Measurements from ENCODE around the gene MAST3.

DNA sequence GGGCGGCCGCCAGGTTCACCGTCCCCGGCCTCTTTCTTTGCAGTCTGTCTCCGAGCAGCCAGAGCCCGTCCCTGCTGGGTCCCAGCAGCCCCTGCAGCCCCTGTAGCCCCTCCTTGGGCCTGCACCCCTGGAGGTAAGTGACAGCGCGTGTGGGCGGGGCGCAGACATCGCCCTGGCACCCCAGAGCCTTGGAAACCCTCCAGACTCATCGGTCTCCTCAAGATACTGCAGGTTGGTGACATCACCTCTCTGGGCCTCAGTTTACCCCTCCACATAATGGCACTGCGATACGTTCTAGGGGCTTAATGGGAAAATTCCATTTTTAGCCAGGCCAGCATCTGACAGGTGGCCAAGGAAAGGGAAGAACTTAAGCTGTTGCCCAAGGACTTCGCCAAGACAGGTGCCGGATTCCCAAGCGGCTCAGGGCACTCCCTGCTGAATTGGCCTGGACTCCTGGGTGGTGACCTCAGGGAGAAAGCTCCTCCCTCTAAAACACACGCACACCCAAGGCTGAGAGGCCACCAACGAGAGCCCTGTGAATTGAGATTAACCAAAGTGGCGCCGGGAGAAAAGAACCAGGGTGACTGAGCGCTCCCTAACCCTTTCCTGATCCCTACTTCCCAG is 13.1 kb downstream of the MAST3 start:
- TF ChIP-seq YY1 (tag by site-specific recombination; IDR thresholded peaks at IDR 0.05) (no peak), ZNF114 (tag by site-specific recombination; IDR thresholded peaks at IDR 0.05) (no peak), CTCF (tag by site-specific recombination; IDR thresholded peaks at IDR 0.05) (no peak), EGR2 (tag by site-specific recombination; IDR thresholded peaks at IDR 0.05; ENCODE audit: low read depth) (no peak), OSR2 (tag by site-specific recombination; IDR thresholded peaks at IDR 0.05) (no peak), ZBTB7A (tag by site-specific recombination; IDR thresholded peaks at IDR 0.05; ENCODE audit: low read depth) (no peak), ZNF629 (tag by site-specific recombination; IDR thresholded peaks at IDR 0.05) (no peak), TRIM28 (IDR thresholded peaks at IDR 0.05; ENCODE audit: borderline replicate concordance, low read length) (no peak), ZNF558 (tag by site-specific recombination; IDR thresholded peaks at IDR 0.05) (no peak)
- TF ChIP-seq, protein P1, sequence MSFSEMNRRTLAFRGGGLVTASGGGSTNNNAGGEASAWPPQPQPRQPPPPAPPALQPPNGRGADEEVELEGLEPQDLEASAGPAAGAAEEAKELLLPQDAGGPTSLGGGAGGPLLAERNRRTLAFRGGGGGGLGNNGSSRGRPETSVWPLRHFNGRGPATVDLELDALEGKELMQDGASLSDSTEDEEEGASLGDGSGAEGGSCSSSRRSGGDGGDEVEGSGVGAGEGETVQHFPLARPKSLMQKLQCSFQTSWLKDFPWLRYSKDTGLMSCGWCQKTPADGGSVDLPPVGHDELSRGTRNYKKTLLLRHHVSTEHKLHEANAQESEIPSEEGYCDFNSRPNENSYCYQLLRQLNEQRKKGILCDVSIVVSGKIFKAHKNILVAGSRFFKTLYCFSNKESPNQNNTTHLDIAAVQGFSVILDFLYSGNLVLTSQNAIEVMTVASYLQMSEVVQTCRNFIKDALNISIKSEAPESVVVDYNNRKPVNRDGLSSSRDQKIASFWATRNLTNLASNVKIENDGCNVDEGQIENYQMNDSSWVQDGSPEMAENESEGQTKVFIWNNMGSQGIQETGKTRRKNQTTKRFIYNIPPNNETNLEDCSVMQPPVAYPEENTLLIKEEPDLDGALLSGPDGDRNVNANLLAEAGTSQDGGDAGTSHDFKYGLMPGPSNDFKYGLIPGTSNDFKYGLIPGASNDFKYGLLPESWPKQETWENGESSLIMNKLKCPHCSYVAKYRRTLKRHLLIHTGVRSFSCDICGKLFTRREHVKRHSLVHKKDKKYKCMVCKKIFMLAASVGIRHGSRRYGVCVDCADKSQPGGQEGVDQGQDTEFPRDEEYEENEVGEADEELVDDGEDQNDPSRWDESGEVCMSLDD (tag by site-specific recombination; IDR thresholded peaks at IDR 0.05): no peak
- TF ChIP-seq, protein P2, sequence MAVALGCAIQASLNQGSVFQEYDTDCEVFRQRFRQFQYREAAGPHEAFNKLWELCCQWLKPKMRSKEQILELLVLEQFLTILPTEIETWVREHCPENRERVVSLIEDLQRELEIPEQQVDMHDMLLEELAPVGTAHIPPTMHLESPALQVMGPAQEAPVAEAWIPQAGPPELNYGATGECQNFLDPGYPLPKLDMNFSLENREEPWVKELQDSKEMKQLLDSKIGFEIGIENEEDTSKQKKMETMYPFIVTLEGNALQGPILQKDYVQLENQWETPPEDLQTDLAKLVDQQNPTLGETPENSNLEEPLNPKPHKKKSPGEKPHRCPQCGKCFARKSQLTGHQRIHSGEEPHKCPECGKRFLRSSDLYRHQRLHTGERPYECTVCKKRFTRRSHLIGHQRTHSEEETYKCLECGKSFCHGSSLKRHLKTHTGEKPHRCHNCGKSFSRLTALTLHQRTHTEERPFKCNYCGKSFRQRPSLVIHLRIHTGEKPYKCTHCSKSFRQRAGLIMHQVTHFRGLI (tag by site-specific recombination; IDR thresholded peaks at IDR 0.05): no peak

All from HEK293 (cell line).